ENCODE data around the gene FUT7. TPM values are rescaled to one million over a fixed set of nuclear protein-coding genes. Genes with fewer than 3 reads are reported as not detected.

FUT7 gene
- total RNA-seq, 1 experiment from 2014 or later: 0.12 TPM

DNA sequence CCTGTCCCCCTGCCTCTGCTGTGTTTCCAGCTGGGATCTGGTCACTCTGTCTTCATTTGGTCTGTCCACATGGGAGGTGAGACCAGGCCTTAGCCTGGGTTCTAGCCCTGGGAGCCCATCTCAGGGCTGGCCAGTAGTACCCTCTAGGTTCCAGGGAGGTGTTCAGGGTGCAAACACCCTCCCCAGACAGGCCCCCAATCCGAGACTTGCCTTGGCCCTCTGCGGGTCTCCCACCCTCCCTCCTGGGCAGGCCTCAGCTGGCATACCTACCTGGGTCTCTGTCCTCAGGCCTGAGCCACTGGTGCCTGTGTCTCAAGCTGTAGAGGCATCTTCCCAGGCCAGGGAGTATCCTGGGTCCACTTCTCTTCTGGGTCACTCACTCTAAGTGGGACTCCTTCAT is 39.4 kb upstream of the FUT7 start:
- Mint-ChIP-seq H3K4me3 (ENCODE audit: unreplicated experiment) (peak overlapping the region; percentile 72), H3K27ac (ENCODE audit: low read depth, unreplicated experiment) (no peak overlapping the region), H3K4me1 (ENCODE audit: insufficient read depth, unreplicated experiment) (peaks cover 11% of the 10 kb centered on the region), H3K36me3 (ENCODE audit: insufficient read depth, unreplicated experiment) (no peaks in the 10 kb centered on the region), H3K9me3 (ENCODE audit: unreplicated experiment) (no peaks in the 10 kb centered on the region), H3K27me3 (ENCODE audit: insufficient read depth, unreplicated experiment) (no peaks in the 10 kb centered on the region)
- no peak for DNase-seq (ENCODE audit: unreplicated experiment)
- POLR2A ChIA-PET: interaction anchor here (0.8 to 3.3 kb wide), 6 partner anchors 12 to 170 kb away, joined by 3 to 22 read pairs (median 4); partner anchors contain the start of genes MAN1B1 and TUBB4B
- CTCF ChIA-PET: interaction anchor here (0.9 to 10.9 kb wide), 5 partner anchors 10 to 47 kb away, joined by 3 to 170 read pairs (median 5); partner anchors contain the start of genes ABCA2, FUT7 and NPDC1
- TF ChIP-seq, protein P1, sequence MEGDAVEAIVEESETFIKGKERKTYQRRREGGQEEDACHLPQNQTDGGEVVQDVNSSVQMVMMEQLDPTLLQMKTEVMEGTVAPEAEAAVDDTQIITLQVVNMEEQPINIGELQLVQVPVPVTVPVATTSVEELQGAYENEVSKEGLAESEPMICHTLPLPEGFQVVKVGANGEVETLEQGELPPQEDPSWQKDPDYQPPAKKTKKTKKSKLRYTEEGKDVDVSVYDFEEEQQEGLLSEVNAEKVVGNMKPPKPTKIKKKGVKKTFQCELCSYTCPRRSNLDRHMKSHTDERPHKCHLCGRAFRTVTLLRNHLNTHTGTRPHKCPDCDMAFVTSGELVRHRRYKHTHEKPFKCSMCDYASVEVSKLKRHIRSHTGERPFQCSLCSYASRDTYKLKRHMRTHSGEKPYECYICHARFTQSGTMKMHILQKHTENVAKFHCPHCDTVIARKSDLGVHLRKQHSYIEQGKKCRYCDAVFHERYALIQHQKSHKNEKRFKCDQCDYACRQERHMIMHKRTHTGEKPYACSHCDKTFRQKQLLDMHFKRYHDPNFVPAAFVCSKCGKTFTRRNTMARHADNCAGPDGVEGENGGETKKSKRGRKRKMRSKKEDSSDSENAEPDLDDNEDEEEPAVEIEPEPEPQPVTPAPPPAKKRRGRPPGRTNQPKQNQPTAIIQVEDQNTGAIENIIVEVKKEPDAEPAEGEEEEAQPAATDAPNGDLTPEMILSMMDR (IDR thresholded peaks at IDR 0.05; ENCODE audit: unreplicated experiment): no peak
- BruUV-seq (replicated peaks): no TSS peak
- intact Hi-C loops (cut with micrococcal nuclease): no loop called here

DNA sequence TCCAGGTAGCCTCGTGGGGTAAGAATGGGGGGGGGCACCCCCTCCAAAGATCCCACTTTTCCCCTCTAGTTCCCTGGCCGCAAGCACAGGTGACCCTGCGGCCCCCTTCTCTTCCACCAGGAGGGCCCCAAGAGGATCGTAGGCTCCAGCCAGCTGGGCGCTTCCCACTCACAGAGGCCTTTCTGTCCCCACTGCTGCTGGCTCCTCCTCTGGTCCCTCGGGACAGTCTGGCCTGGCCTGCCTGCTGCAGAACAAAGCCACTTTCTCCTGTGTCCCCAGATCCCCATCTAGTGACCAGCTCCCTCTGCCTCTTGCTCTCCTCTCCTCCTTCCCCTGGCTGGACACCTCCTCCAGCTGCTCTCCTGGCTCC is 39.0 kb upstream of the FUT7 start:
- Mint-ChIP-seq H3K27me3 (ENCODE audit: insufficient read depth, unreplicated experiment) (no peaks in the 10 kb centered on the region), H3K27ac (ENCODE audit: low read depth, unreplicated experiment) (no peak overlapping the region), H3K36me3 (ENCODE audit: insufficient read depth, unreplicated experiment) (no peaks in the 10 kb centered on the region), H3K4me1 (ENCODE audit: insufficient read depth, unreplicated experiment) (peaks cover 11% of the 10 kb centered on the region), H3K9me3 (ENCODE audit: unreplicated experiment) (no peaks in the 10 kb centered on the region), H3K4me3 (ENCODE audit: unreplicated experiment) (peak overlapping the region; percentile 72)
- no peak for DNase-seq (ENCODE audit: unreplicated experiment)
- intact Hi-C loops (cut with micrococcal nuclease): no loop called here
- POLR2A ChIA-PET: interaction anchor here (0.7 to 3.3 kb wide), 11 partner anchors 11 to 457 kb away, joined by 3 to 22 read pairs (median 4); partner anchors contain the start of genes MAN1B1, RABL6 and TUBB4B
- TF ChIP-seq, protein P1 (IDR thresholded peaks at IDR 0.05; ENCODE audit: unreplicated experiment): no peak
- no TSS peak for BruUV-seq (replicated peaks)
- CTCF ChIA-PET: interaction anchor here (0.7 to 10.9 kb wide), 5 partner anchors 11 to 85 kb away, joined by 3 to 170 read pairs (median 6); partner anchors contain the start of genes ABCA2, FUT7 and NPDC1

DNA sequence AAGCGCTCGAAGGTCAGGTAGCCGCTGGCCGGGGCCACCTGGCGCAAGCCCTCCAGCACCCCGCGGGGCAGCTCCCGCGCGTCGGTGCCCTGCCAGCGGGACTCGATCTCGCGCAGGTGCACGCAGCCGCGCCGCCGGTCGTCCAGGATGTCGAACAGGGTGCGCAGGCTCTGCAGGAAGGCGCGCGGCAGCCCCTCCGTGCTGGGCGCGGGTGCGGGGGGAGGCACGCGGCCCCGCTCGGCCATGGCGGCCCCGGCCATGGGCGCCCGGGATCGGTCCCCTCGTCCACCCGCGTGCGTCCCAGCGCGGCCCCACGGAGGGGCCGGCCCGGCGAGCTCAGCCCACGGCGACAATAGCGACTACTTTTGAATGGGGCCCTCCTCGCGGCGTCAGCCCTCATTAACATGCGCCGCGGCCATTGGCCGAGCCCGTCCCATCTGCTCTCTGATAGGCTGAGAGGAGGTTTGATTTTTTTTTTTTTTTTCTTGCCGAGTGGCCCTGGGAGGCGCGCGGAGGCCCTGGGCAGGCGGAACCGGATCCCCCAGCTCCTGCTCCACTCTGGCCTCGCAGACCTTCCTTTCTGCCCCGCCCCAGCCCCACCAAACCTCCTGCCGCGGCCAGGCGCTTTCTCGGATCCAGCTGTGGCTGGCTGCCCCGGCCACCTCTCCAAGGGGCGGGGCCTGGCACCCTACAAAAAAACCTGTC is 38.5 kb upstream of the FUT7 start, which contains the start of gene SAPCD2:
Gene SAPCD2, minus strand, starts transcription at position 357 of the 705 bp plus-strand sequence. Its CDS starts 97 bp downstream, at position 260.
- intact Hi-C loops (cut with micrococcal nuclease): no loop called here
- CTCF ChIA-PET: interaction anchor here (0.7 to 10.9 kb wide), 6 partner anchors 11 to 283 kb away, joined by 3 to 170 read pairs (median 6); partner anchors contain the start of genes ABCA2, FUT7 and NPDC1
- TF ChIP-seq, protein P1 (IDR thresholded peaks at IDR 0.05; ENCODE audit: unreplicated experiment): no peak
- POLR2A ChIA-PET: interaction anchor here (0.7 to 3.3 kb wide), 12 partner anchors 10 to 457 kb away, joined by 3 to 22 read pairs (median 4); partner anchors contain the start of genes MAN1B1, RABL6 and TUBB4B
- BruUV-seq (replicated peaks): no TSS peak
- peaks cover 11% of the 10 kb centered on the region for H3K4me1 Mint-ChIP-seq (ENCODE audit: insufficient read depth, unreplicated experiment)
- peak within 1 kb of the TSS; percentile 72 for H3K4me3 Mint-ChIP-seq (ENCODE audit: unreplicated experiment)
- H3K9me3 Mint-ChIP-seq (ENCODE audit: unreplicated experiment): no peaks in the 10 kb centered on the region
- no peaks in the 10 kb centered on the region for H3K36me3 Mint-ChIP-seq (ENCODE audit: insufficient read depth, unreplicated experiment)
- no peaks in the 10 kb centered on the region for H3K27me3 Mint-ChIP-seq (ENCODE audit: insufficient read depth, unreplicated experiment)
- H3K27ac Mint-ChIP-seq (ENCODE audit: low read depth, unreplicated experiment): no peak within 1 kb of the TSS
- DNase-seq (ENCODE audit: unreplicated experiment): peak; percentile 90

DNA sequence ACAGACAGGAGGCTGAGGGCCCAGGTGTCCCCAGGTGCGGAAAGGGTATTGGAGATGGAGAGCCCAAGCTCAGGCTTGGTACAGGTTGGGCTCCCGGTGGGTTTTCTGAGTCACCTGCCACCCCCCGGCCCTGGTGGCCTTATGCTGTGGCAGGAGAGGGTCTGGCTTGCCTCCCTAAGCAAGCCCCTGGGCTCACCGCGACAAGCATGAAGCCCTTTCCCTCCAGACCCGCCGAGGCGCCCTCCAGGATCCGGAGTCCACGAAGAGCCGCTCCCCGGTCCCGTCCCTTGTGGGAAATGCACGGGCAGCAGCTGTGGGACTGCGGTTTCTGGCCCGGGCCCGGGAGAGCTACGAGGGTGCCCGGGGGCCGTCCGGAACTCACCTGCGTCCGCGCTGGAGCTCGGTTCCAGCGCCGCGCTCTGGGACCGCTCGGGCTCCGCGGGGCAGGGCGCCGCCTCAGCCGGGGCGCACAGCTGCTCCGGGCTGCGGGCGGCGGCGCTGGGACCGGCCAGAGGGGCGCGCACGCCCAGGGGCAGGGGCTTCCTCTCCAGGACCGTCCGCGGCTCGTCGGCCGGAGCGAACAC is 37.7 kb upstream of the FUT7 start:
- POLR2A ChIA-PET: interaction anchor here (0.7 to 3.3 kb wide), 6 partner anchors 9 to 22 kb away, joined by 4 to 22 read pairs (median 6); partner anchors contain the start of gene MAN1B1
- Mint-ChIP-seq H3K4me3 (ENCODE audit: unreplicated experiment) (peak overlapping the region; percentile 72), H3K36me3 (ENCODE audit: insufficient read depth, unreplicated experiment) (no peaks in the 10 kb centered on the region), H3K4me1 (ENCODE audit: insufficient read depth, unreplicated experiment) (peaks cover 11% of the 10 kb centered on the region), H3K9me3 (ENCODE audit: unreplicated experiment) (no peaks in the 10 kb centered on the region), H3K27ac (ENCODE audit: low read depth, unreplicated experiment) (no peak overlapping the region), H3K27me3 (ENCODE audit: insufficient read depth, unreplicated experiment) (no peaks in the 10 kb centered on the region)
- intact Hi-C loops (cut with micrococcal nuclease): no loop called here
- CTCF ChIA-PET: interaction anchor here (0.7 to 10.9 kb wide), 7 partner anchors 14 to 282 kb away, joined by 3 to 170 read pairs (median 6); partner anchors contain the start of genes ABCA2, FUT7 and NPDC1
- no TSS peak for BruUV-seq (replicated peaks)
- DNase-seq (ENCODE audit: unreplicated experiment): no peak
- TF ChIP-seq, protein P1 (IDR thresholded peaks at IDR 0.05; ENCODE audit: unreplicated experiment): no peak
